NCI-H187 treated with DMSO at 0.1 percent for 48 hours (cell line): ENCODE data around the gene CPT1B.
"Not testable (repeated sequence)": the region's sequence is repeated elsewhere in the genome, so short reads cannot be mapped to it uniquely, and the experiment has no call there.

Experiments used
- DNase-seq: peaks from one replicate; lab custom pipeline; 2025; lab: John Stamatoyannopoulos, UW

The CPT1B gene

GRCh38 chr22:50609599-50609998 is 31.4 kb upstream of the CPT1B start:
- DNase-seq, result no peak

GRCh38 chr22:50608996-50609395 is 30.8 kb upstream of the CPT1B start:
- no peak for DNase-seq

DNA sequence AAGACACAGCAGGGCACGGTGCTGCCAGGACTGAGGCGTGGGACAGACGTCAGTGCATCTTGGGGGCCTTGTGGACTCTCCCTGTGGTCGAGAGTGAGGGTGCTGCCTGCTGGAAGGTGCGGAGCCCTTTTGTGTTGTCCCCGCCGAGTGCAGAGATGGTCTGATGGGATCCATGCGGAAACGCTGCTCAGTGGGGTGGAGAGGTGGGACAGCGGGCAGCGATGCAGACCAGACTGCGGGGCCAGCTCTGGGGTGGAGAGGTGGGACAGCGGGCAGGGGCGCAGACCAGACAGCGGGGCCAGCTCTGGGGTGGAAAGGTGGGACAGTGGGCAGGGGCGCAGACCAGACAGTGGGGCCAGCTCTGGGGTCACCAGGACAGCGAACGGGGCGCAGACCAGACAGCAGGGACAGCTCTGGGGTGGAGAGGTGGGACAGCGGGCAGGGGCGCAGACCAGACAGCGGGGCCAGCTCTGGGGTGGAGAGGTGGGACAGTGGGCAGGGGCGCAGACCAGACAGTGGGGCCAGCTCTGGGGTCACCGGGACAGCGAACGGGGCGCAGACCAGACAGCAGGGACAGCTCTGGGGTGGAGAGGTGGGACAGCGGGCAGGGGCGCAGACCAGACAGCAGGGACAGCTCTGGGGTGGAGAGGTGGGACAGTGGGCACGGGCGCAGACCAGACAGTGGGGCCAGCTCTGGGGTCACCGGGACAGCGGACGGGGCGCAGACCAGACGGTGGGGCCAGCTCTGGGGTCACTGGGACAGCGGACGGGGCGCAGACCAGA is 30.0 kb upstream of the CPT1B start:
- DNase-seq, result not testable (repeated sequence)

- DNase-seq, result no peak
Measured at GRCh38 chr22:50607659-50608020, 29.4 kb upstream of the CPT1B start.

DNA sequence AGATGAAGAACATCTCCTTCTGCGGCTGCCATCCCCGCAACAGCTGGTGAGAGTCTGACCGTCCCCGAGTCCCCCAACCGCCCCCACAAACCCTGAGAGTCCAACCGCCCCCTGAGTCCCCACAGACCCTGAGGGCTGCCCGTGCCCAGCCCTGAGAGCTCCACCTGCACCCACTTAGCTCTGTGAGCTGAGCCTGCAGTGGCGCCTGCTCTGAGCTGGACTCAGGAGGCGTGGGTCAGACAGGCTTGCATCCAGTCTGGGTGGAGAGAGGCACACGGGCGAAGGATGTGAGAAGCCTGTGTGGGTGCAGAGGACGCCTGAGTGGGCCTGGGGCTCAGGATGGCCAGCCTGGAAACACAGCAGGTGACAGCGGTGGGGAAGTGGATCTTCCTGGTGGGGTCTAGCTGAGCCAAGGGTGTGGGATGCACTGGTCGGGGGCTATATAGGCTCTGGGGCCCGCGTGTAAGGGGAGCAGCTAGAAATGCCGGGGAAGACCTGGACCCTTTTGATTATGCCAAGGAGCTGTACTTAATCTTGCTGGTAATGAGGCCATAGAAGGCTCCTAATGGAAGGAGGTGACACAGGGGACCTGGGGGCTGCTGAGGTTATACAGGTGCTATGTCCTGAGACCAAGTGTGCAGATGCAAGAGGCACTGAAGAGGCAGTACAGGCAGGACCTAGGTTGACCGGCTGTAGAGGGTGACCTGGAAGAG is 28.9 kb upstream of the CPT1B start:
- DNase-seq, result no peak

DNA sequence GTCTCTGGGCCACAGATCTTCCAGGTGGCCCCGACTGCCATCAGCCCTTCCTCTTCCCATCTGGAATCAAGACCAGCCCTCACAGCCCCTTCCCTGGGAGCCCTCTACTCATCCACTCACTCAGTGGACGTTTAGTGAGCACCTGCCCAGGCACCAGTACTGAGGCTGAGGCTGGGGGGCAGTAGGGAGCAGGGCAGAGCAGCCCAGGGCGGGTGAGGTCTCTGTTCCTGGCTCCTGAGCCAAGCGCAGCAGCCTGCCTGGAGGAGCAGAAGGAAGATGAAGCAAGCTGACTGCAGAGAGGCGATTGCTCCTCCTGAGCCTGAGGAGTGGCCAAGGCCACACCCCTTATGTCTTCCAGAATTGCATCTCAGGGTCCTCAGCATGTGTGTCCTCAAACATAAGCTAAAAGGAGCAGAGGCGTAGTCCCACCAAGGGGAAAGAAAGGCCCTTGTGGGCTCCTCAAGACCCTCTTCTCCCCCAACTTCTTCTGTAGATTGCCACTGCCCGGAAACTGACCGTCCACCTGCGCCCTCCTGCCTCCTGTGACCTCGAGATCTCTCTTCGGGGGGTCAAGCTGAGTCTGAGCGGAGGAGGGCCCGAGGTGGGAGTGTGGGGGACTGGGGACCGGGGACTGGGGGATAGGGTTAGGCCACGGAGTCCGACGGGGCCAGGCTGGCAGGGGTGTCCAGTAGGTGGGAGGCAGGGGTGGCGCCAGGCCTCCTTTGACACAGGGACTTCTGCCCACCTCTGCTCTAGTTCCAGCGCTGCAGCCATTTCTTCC is 28.1 kb upstream of the CPT1B start:
- DNase-seq, result no peak

DNA sequence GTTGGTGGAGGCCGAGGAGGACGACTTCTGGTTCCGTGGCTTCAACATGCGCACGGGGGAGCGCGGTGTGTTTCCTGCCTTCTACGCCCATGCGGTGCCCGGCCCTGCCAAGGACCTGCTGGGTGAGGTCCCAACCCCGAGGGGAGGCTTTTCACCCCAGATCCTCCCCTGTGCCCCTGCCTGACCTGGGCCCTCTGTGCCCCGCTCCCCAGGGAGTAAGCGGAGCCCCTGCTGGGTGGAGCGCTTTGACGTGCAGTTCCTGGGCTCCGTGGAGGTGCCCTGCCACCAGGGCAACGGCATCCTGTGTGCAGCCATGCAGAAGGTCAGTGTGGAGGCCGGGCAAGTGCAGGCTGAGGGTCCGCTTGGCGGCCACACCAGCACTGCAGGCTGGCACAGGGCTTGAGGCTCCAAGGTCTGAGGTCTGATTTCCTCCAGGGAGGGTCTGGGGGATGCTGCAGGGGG is 27.4 kb upstream of the CPT1B start:
- no peak for DNase-seq

DNA sequence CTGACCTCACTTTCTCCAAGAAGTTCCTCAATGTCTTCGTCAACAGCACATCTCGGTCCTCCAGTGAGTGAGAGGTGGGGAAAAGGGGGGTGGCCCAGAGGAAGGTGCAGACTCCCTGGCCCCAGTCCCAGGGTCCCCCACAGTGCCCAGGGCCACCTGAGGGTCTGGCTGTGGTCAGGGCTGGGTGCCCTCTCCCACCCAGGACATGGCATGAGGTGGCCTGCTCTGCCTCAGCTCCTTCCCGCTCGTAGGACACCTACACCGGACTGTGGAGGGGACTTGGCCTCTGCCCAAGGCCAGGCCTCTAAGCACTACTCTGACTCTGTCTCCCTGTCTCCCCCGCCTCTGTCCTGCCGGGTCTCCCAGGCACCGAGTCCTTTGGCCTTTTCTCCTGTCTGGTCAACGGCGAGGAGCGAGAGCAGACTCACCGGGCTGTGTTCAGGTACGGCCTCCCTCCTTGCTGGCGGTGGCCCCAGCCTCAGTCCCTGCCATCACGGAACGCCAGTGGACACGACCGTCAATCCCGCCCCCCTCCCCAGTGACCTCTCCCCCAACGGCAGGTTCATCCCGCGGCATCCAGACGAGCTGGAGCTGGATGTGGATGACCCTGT is 26.9 kb upstream of the CPT1B start:
- no peak for DNase-seq

- DNase-seq, result no peak
Measured at GRCh38 chr22:50604256-50605001, 26.2 kb upstream of the CPT1B start.

DNA sequence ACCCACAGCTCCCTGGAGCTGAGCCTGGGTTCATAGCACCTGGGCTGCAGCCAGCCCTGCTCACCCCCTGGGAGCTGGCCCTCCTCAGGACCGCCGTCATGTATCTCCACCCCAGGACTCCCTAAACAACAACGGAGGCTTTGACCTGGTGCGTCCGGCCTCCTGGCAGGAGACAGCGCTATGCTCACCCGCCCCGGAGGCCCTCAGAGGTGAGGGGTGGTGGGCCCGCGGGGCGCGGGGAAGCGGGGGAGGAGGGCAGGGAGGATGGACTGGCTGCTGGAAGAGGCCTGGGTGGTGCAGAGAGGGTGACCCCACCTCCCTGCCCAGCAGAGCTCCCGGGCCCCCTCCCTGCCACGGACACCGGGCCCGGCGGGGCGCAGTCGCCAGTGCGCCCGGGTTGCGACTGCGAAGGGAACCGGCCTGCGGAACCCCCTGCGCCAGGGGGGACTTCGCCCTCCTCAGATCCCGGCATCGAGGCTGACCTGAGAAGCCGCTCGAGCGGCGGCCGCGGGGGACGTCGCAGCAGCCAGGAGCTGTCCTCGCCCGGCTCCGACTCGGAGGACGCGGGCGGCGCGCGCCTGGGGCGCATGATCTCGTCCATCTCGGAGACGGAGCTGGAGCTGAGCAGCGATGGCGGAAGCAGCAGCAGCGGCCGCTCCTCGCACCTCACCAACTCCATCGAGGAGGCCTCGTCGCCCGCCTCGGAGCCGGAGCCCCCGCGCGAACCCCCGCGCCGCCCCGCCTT is 25.5 kb upstream of the CPT1B start:
- DNase-seq, result no peak

- DNase-seq, result no peak
Measured at GRCh38 chr22:50602338-50602700, 24.1 kb upstream of the CPT1B start.

GRCh38 chr22:50601669-50602337 is 23.6 kb upstream of the CPT1B start:
- no peak for DNase-seq

- no peak for DNase-seq
Measured at GRCh38 chr22:50600967-50601668, 22.9 kb upstream of the CPT1B start.

DNA sequence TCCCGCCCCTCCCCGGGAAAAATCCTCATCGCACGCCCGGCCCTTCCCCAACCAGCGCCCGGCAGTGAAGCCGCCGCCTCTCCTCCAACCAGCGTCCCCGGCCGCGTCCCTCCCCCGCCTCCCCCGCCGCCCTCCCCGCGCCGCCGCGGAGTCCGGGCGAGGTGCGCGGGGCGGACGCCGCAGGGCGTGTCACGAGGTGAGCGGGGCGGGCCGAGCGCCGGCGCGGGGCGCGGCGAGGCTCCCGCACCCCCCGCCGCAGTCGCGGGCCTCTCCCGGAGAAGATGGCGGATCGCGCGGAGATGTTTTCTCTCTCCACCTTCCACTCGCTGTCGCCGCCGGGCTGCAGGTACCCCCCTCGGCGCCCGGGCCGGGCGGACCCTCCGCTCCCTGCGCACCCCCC is 22.3 kb upstream of the CPT1B start, which contains the start of gene MAPK8IP2:
Gene MAPK8IP2, plus strand, starts transcription at position 256 of the 400 bp plus-strand sequence. Its CDS starts 26 bp downstream, at position 282.
- DNase-seq, result no peak

GRCh38 chr22:50599816-50600455 is 21.7 kb upstream of the CPT1B start:
- DNase-seq, result no peak

DNA sequence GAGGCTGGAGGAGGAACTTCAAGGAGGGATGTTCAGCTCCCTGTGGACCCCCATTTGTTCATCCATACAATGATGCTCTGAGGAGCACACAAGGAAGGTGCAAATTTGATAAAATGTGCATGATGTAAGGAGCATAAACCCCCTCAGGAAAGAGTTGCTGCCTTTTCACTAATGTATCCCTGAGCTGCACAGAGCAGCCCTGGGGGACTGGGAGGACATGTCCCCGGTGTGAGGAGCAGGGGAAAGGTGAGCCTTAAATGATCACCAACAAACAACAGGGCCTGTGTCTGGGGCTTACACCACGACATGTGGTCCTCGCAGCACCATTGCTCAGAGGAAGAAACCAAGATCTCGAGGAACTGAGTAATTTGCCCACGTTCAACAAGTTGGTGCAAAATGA is 18.9 kb upstream of the CPT1B start:
- DNase-seq, result no peak

DNA sequence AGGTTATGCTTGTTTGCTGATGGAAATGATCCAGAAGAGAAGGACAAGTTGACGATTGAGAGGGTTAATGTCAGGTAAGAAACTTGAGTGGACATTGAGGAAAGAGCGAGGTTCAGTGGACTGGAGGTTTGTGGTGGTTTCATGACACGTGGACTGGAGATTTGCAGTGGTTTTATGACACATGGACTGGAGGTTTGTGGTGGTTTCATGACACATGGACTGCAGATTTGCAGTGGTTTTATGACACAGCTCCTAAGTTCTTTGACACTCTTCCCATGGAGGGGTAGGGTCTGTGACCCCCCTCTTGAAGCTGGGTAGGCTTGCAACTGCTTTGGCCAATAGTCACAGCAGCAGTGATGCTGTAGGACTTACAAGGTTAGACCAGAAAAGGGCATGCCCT is 17.0 kb upstream of the CPT1B start:
- no peak for DNase-seq

- no peak for DNase-seq
Measured at GRCh38 chr22:50587407-50587806, 9.2 kb upstream of the CPT1B start.

DNA sequence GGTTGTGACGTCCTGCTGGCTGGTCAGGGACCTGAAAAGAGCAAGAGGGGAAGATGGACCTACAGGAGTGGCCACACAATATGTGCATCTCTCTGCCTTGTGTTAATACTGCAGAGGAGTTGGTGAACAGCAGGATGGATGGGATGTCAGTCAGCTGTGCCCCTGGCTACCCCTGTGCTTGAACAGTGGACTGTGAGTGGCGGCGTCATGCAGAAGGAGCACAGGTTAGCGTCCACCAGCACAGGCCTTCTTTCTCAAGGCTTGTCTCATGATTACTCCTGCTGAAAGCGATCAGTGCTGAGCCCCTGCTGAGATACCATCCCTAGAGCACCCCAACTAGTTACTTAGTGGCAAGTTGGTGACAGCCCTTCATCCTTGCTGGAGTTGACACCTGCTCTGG is 8.2 kb upstream of the CPT1B start:
- DNase-seq, result no peak
